Smooth muscle cell (in vitro differentiated cells): ENCODE measurements around the gene RPP30. TPM values are rescaled to one million over a fixed set of nuclear protein-coding genes. Genes with fewer than 3 reads are reported as not detected.

Experiments used
- DNase-seq: peaks from one replicate; lab custom pipeline; 2025; ENCODE audit not compliant: unreplicated experiment; lab: John Stamatoyannopoulos, UW
- H2AFZ ChIP-seq: fragments of 200-600 bp; sonication (generic); 2 replicates; pipeline ENCODE4 v1.6.0; 2016; ENCODE audit warnings: antibody characterized with exemption, low read depth, mild to moderate bottlenecking
- H3F3A ChIP-seq: fragments of 200-600 bp; sonication (generic); 2 replicates; pipeline ENCODE4 v1.6.0; 2017; ENCODE audit warnings: antibody characterized with exemption, low read depth
- H3K27ac ChIP-seq: fragments of 200-600 bp; sonication (generic); 2 replicates; pipeline ENCODE4 v1.5.1; 2016; ENCODE audit warnings: low read depth, mild to moderate bottlenecking
- H3K27me3 ChIP-seq: fragments of 200-600 bp; sonication (generic); 2 replicates; pipeline ENCODE4 v1.6.1; 2016; ENCODE audit warnings: low read depth, mild to moderate bottlenecking
- H3K36me3 ChIP-seq: fragments of 200-600 bp; sonication (generic); 2 replicates; pipeline ENCODE4 v1.5.1; 2016; ENCODE audit warnings: low read depth
- H3K4me1 ChIP-seq: fragments of 200-600 bp; sonication (generic); 2 replicates; pipeline ENCODE4 v1.5.1; 2016; ENCODE audit warnings: low read depth
- H3K4me2 ChIP-seq: fragments of 200-600 bp; sonication (generic); 2 replicates; pipeline ENCODE4 v1.6.0; 2016; ENCODE audit warnings: mild to moderate bottlenecking
- H3K4me3 ChIP-seq: fragments of 200-600 bp; sonication (generic); 2 replicates; pipeline ENCODE4 v1.5.1; 2016; ENCODE audit warnings: mild to moderate bottlenecking
- H3K79me2 ChIP-seq: fragments of 200-600 bp; sonication (generic); 2 replicates; pipeline ENCODE4 v1.6.0; 2016; ENCODE audit warnings: low read depth, mild to moderate bottlenecking
- H3K9ac ChIP-seq: fragments of 200-600 bp; sonication (generic); 2 replicates; pipeline ENCODE4 v1.6.0; 2016; ENCODE audit warnings: low read depth
- H3K9me3 ChIP-seq: fragments of 200-600 bp; sonication (generic); replicated peaks from 2 replicates; pipeline ENCODE4 v1.5.1; 2016; ENCODE audit warnings: low read depth
- H4K20me1 ChIP-seq: fragments of 200-600 bp; sonication (generic); 2 replicates; pipeline ENCODE4 v1.6.0; 2016; ENCODE audit warnings: low read depth
- CTCF ChIP-seq: fragments of 200-600 bp; sonication (generic); IDR thresholded peaks from 2 replicates; pipeline ENCODE4 v1.5.1; 2017; ENCODE audit warnings: borderline replicate concordance, mild to moderate bottlenecking, antibody characterized with exemption; ENCODE audit not compliant: insufficient read depth, poor library complexity, severe bottlenecking
- WGBS: methylation state at CpG from one replicate; pipeline ENCODE4 v1.1.7; 2016; ENCODE audit warnings: low lambda C conversion rate; 5-methylcytosine and 5-hydroxymethylcytosine counted together
- polyA plus RNA-seq: library from polyadenylated mRNA; unstranded; fragments of >200 nt; fragmentation: Nextera tagmentation; extraction: Ambion mirVana; gene quantifications from 2 replicates; pipeline ENCODE4 v1.2.1, GENCODE V29; 2016
- total RNA-seq: library from RNA; depleted of rRNA; stranded (reverse); fragments of >200 nt; gene quantifications from 2 replicates; pipeline ENCODE4 v1.2.3, GENCODE V29; 2014

The RPP30 gene
- total and polyA plus RNA-seq, 2 experiments from 2014 or later, result 48.2 to 73.0 TPM

GRCh38 chr10:90865401-90865800 lies 6.4 kb upstream of the RPP30 start:
- Histone ChIP-seq H3K27me3 (no peaks in the 10 kb centered on the region), H4K20me1 (no peaks in the 10 kb centered on the region), H3K9ac (no peak overlapping the region), H3K4me1 (no peaks in the 10 kb centered on the region), H3K4me3 (no peak overlapping the region), H3K27ac (no peak overlapping the region), H3F3A (no peaks in the 10 kb centered on the region), H2AFZ (no peak overlapping the region), H3K36me3 (no peaks in the 10 kb centered on the region), H3K79me2 (no peaks in the 10 kb centered on the region), H3K9me3 (no peaks in the 10 kb centered on the region), H3K4me2 (no peak overlapping the region)
- WGBS, result 62% methylated on average over 3 of the region's 3 CpGs
- peak; percentile 40 for TF ChIP-seq CTCF
- DNase-seq, result no peak

GRCh38 chr10:90866050-90866598 lies 5.7 kb upstream of the RPP30 start:
- H3K4me1 ChIP-seq, result no peaks in the 10 kb centered on the region
- TF ChIP-seq CTCF, result no peak
- H4K20me1 ChIP-seq, result no peaks in the 10 kb centered on the region
- H3K27ac ChIP-seq, result no peak overlapping the region
- no peak for DNase-seq
- no peaks in the 10 kb centered on the region for H3K9me3 ChIP-seq
- no peaks in the 10 kb centered on the region for H3F3A ChIP-seq
- 92% methylated on average over 4 of the region's 4 CpGs for WGBS
- H3K4me3 ChIP-seq, result no peak overlapping the region
- no peak overlapping the region for H2AFZ ChIP-seq
- H3K4me2 ChIP-seq, result no peak overlapping the region
- no peak overlapping the region for H3K9ac ChIP-seq
- no peaks in the 10 kb centered on the region for H3K27me3 ChIP-seq
- H3K36me3 ChIP-seq, result no peaks in the 10 kb centered on the region
- H3K79me2 ChIP-seq, result no peaks in the 10 kb centered on the region

- Histone ChIP-seq H3K27me3 (no peaks in the 10 kb centered on the region), H3K9me3 (no peaks in the 10 kb centered on the region), H3K36me3 (no peaks in the 10 kb centered on the region), H3K4me1 (peaks cover 9% of the 10 kb centered on the region), H3K9ac (peak overlapping the region; percentile 82), H3K4me2 (peak overlapping the region; percentile 100), H3K79me2 (peaks cover 23% of the 10 kb centered on the region), H3K27ac (peak overlapping the region; percentile 33), H2AFZ (peak overlapping the region; percentile 100), H3K4me3 (peak overlapping the region; percentile 89), H3F3A (no peaks in the 10 kb centered on the region), H4K20me1 (no peaks in the 10 kb centered on the region)
- peak; percentile 50 for TF ChIP-seq CTCF
- 1% methylated on average over 14 of the region's 14 CpGs for WGBS
- DNase-seq, result no peak
Observed at GRCh38 chr10:90871279-90871765, 452 bp upstream of the RPP30 start.

GRCh38 chr10:90872648-90873020 lies 860 bp downstream of the RPP30 start:
- H3F3A ChIP-seq, result no peaks in the 10 kb centered on the region
- no peak for TF ChIP-seq CTCF
- no peak for DNase-seq
- peak overlapping the region; percentile 100 for H3K4me2 ChIP-seq
- no peaks in the 10 kb centered on the region for H3K36me3 ChIP-seq
- H3K27ac ChIP-seq, result no peak overlapping the region
- H3K27me3 ChIP-seq, result no peaks in the 10 kb centered on the region
- H3K9me3 ChIP-seq, result no peaks in the 10 kb centered on the region
- H2AFZ ChIP-seq, result peak overlapping the region; percentile 100
- H3K9ac ChIP-seq, result peak overlapping the region; percentile 82
- H3K4me1 ChIP-seq, result peaks cover 9% of the 10 kb centered on the region
- H4K20me1 ChIP-seq, result no peaks in the 10 kb centered on the region
- WGBS, result 63% methylated on average over 8 of the region's 8 CpGs
- peaks cover 23% of the 10 kb centered on the region for H3K79me2 ChIP-seq
- H3K4me3 ChIP-seq, result peak overlapping the region; percentile 89
